Testis (tissue), 5 donors: Measurements from ENCODE around the gene RGL4. TPM values are rescaled to one million over a fixed set of nuclear protein-coding genes. Genes with fewer than 3 reads are reported as not detected.
"Not testable (repeated sequence)": the region's sequence is repeated elsewhere in the genome, so short reads cannot be mapped to it uniquely, and the experiment has no call there.

ENCODE experiments used
- DNase-seq: peaks from one replicate; pipeline ENCODE4 v3.0.0-alpha.2; 2019
- H3K27ac ChIP-seq, 2 donors: fragments of 200-600 bp; sonication (generic); one replicate each; pipeline ENCODE4 v1.5.1; 2019
- H3K27me3 ChIP-seq: fragments of 200-600 bp; sonication (generic); one replicate; pipeline ENCODE4 v1.5.1; 2019
- H3K36me3 ChIP-seq: fragments of 200-600 bp; sonication (generic); one replicate; pipeline ENCODE4 v1.5.1; 2017; ENCODE audit warnings: low read depth; ENCODE audit errors: missing control alignments
- H3K4me1 ChIP-seq: fragments of 200-600 bp; sonication (generic); one replicate; pipeline ENCODE4 v1.5.1; 2019
- H3K4me3 ChIP-seq, 2 donors: fragments of 200-600 bp; sonication (generic); one replicate each; pipeline ENCODE4 v1.5.1; 2017 to 2019
- H3K9me3 ChIP-seq: fragments of 200-600 bp; sonication (generic); one replicate; pipeline ENCODE4 v1.5.1; 2017
- POLR2A ChIP-seq: fragments of 450-650 bp; IDR thresholded peaks from one replicate; pipeline ENCODE4 v1.6.1; 2017; ENCODE audit warnings: antibody characterized with exemption, mild to moderate bottlenecking, moderate library complexity
- WGBS, 2 donors: methylation state at CpG; one replicate each; pipeline ENCODE4 v1.1.5; 2018; 5-methylcytosine and 5-hydroxymethylcytosine counted together
- intact Hi-C: fragments of 100-400 bp; cut with DNase I; formaldehyde crosslinking; loops from one replicate; pipeline ENCODE4 v1.15.1; 2023; ENCODE audit warnings: low total_unique reads
- long read RNA-seq, 2 donors: transcript quantifications; one replicate each; lab custom pipeline, GENCODE V29; 2026
- polyA plus RNA-seq: library from polyadenylated mRNA; stranded (reverse); fragments of 350-450 nt; fragmentation: Illumina TruSeq; extraction: RNeasy Lipid Tissue Mini Kit (QIAGEN cat#74804); gene quantifications from one replicate; pipeline ENCODE4 v1.2.3, GENCODE V29; 2014; ENCODE audit warnings: low read depth, low replicate concordance; ENCODE audit not compliant: insufficient read depth
- total RNA-seq, 2 donors: library from RNA; depleted of rRNA; stranded (reverse); fragments of >200 nt; gene quantifications; one replicate each; pipeline ENCODE4 v1.2.3, GENCODE V29; 2016
- TF ChIP-seq, protein P1 (sequence below), 3 experiments: fragments of 450-650 bp in 2 of 3; fragments of 200-600 bp in 1 of 3; sonication (generic) in 1 of 3; IDR thresholded peaks; one replicate each; pipeline ENCODE4 v1.5.1; 2016 to 2019; ENCODE audit warnings: antibody characterized with exemption in 3 of 3, mild to moderate bottlenecking in 2 of 3, moderate library complexity in 1 of 3

RGL4 gene, protein sequence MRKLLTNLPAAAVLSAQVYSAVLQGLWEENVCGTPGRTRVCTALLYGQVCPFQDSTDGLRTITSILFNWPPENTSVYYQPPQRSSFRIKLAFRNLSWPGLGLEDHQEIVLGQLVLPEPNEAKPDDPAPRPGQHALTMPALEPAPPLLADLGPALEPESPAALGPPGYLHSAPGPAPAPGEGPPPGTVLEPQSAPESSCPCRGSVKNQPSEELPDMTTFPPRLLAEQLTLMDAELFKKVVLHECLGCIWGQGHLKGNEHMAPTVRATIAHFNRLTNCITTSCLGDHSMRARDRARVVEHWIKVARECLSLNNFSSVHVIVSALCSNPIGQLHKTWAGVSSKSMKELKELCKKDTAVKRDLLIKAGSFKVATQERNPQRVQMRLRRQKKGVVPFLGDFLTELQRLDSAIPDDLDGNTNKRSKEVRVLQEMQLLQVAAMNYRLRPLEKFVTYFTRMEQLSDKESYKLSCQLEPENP
- total RNA-seq (1 to 10 TPM; 5.3 to 8.1 TPM), polyA plus RNA-seq (10.1 TPM)
- long read RNA-seq, donor 1 = 0 reads
- long read RNA-seq, donor 2 = 0 reads

DNA sequence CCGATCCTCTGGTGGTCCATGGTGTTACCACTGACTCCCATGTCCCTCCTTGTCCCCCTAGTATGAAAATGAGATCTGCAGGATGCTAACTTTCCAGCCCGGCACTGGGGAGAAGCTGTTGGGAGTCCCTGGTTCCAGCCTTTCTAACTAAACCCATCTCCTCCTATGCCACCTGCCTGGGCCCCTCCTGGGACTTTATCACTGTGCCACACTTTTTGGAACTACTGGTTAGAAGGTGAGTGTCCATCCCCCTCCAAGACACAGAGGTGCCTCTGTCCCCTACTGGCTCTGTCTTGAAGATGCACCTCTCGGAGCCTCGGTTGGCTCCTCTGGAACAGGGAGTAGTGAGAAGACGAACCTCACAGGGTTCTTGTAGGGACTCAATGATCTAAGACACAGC, at the start of gene RGL4:
TSS of gene RGL4 (plus strand) at position 301 of the 400 bp plus-strand sequence. CDS start 1,018 bp downstream, outside the sequence.
- Histone ChIP-seq H3K27ac (no peak within 1 kb of the TSS), H3K27me3 (no peaks in the 10 kb centered on the region), H3K9me3 (no peaks in the 10 kb centered on the region), H3K4me3 (no peak within 1 kb of the TSS), H3K36me3 (no peaks in the 10 kb centered on the region), H3K4me1 (peaks cover 3% of the 10 kb centered on the region)
- TF ChIP-seq, protein P1, sequence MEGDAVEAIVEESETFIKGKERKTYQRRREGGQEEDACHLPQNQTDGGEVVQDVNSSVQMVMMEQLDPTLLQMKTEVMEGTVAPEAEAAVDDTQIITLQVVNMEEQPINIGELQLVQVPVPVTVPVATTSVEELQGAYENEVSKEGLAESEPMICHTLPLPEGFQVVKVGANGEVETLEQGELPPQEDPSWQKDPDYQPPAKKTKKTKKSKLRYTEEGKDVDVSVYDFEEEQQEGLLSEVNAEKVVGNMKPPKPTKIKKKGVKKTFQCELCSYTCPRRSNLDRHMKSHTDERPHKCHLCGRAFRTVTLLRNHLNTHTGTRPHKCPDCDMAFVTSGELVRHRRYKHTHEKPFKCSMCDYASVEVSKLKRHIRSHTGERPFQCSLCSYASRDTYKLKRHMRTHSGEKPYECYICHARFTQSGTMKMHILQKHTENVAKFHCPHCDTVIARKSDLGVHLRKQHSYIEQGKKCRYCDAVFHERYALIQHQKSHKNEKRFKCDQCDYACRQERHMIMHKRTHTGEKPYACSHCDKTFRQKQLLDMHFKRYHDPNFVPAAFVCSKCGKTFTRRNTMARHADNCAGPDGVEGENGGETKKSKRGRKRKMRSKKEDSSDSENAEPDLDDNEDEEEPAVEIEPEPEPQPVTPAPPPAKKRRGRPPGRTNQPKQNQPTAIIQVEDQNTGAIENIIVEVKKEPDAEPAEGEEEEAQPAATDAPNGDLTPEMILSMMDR (IDR thresholded peaks at IDR 0.05) = no peak
- no peak for TF ChIP-seq POLR2A
- WGBS, 2 donors = 93 to 100% methylated on average over 5 of the region's 5 CpGs
- DNase-seq = peak; percentile 3
- intact Hi-C loops = no loop called here

DNA sequence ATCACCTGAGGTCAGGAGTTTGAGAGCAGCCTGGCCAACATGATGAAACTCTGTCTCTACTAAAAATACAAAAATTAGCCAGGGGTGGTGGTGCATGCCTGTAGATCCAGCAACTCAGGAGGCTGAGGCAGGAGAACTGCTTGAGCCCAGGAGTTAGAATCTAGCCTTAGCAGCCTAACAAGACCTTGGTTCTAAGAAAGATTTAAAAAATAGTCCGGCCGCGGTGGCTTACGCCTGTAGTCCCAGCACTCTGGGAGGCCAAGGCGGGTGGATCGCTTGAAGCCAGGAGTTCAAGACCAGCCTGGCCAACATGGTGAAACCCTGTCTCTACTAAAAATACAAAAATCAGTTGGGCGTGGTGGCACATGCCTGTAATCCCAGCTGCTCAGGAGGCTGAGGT, 44.3 kb upstream of the RGL4 start:
- WGBS, 2 donors = 93 to 94% methylated on average over 7 of the region's 7 CpGs
- H3K27ac ChIP-seq, H3K27me3 ChIP-seq, DNase-seq, H3K4me3 ChIP-seq, H3K4me1 ChIP-seq, H3K9me3 ChIP-seq, intact Hi-C loops, H3K36me3 ChIP-seq: not testable (repeated sequence)

DNA sequence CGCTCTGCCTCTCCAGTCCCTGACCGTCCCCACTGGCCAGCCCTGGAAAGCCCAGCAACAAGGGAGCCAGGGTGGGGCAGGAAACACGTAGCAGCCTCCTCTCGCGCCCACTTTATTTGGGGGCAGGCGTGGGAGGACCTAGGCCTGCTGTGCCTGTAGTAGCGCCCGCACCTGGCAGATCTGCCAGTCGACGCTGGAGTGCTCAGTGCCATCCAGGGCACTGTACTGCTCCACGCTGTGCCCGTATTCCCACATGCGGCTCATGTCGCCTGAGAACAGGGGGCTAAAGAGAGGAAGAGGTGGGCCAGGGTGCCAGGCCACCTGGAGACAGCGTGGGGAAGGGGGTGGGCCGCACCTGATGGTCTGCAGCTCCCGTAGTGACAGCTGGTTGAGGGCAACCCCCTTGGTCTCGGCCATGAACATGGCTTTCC, 41.7 kb upstream of the RGL4 start:
- H3K27ac ChIP-seq = no peak overlapping the region
- TF ChIP-seq, protein P1 (IDR thresholded peaks at IDR 0.05) = no peak
- TF ChIP-seq POLR2A = no peak
- intact Hi-C loops = no loop called here
- no peaks in the 10 kb centered on the region for H3K9me3 ChIP-seq
- H3K36me3 ChIP-seq = no peaks in the 10 kb centered on the region
- no peak overlapping the region for H3K4me3 ChIP-seq
- H3K27me3 ChIP-seq = no peaks in the 10 kb centered on the region
- no peaks in the 10 kb centered on the region for H3K4me1 ChIP-seq
- 87 to 92% methylated on average over 14 to 18 of the region's 18 CpGs for WGBS, 2 donors
- DNase-seq = no peak

DNA sequence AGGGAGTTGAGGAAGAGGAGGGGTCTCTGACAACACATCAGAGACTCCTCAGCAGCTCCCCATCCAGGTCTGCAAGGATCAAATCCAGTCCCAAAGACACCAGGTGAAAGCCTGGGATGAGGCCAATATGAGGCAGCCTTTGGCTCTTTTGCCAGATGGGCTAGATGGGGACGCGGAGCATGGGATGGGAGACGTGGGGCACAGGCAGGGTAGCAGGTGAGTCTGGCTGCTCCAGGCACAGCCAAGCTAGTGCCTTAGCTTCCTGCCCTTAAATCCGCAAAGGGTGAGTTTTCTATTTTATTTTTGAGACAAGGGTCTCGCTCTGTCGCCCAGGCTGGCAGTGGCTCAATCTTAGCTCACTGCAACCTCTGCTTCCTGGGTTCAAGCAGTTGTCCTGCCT, 39.1 kb upstream of the RGL4 start:
- Histone ChIP-seq H3K4me3 (no peak overlapping the region), H3K27me3 (no peaks in the 10 kb centered on the region), H3K9me3 (no peaks in the 10 kb centered on the region), H3K27ac (no peak overlapping the region), H3K4me1 (no peaks in the 10 kb centered on the region), H3K36me3 (no peaks in the 10 kb centered on the region)
- intact Hi-C loops = no loop called here
- TF ChIP-seq, protein P1 (IDR thresholded peaks at IDR 0.05) = no peak
- TF ChIP-seq POLR2A = no peak
- WGBS, 2 donors = 87 to 96% methylated on average over 6 of the region's 6 CpGs
- DNase-seq = no peak

DNA sequence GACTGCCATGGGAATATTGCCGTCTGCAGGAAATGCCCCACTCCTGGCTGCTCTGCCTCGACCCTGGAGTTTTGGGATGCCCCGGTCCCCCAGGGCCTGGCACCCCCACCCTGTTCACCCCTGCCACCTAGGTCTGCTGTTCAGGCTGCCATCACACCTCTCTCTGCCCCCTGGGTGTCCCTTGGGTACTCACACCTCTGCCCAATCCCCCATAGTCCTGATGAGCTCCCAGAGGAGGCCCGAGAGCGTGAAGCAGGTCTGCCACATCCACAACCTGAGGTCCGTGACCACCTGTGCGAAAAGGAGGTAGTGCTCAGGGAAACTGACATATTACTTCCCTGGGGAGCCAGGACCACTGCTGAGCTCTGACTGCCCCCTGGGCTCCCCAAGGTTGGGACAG, 38.5 kb upstream of the RGL4 start:
- no peaks in the 10 kb centered on the region for H3K9me3 ChIP-seq
- H3K4me1 ChIP-seq = no peaks in the 10 kb centered on the region
- intact Hi-C loops = no loop called here
- no peak for DNase-seq
- TF ChIP-seq POLR2A = no peak
- TF ChIP-seq, protein P1 (IDR thresholded peaks at IDR 0.05) = no peak
- WGBS, 2 donors = 92 to 98% methylated on average over 6 to 7 of the region's 7 CpGs
- no peak overlapping the region for H3K27ac ChIP-seq
- no peaks in the 10 kb centered on the region for H3K36me3 ChIP-seq
- H3K4me3 ChIP-seq = no peak overlapping the region
- H3K27me3 ChIP-seq = no peaks in the 10 kb centered on the region
